CD4-positive, alpha-beta T cell (primary cell): ENCODE measurements around the gene UBR3. TPM values are rescaled to one million over a fixed set of nuclear protein-coding genes. Genes with fewer than 3 reads are reported as not detected.

ENCODE experiments used
- ATAC-seq: fragments of 200-7000 bp; cut with Tn5 transposase; one replicate; pipeline ENCODE4 v1.10.0; 2022; ENCODE audit warnings: mild to moderate bottlenecking; ENCODE audit not compliant: poor library complexity
- CTCF ChIA-PET: fragments of 350-600 bp; sonication (Branson Sonifier 250); formaldehyde crosslinking; loops from one replicate; lab custom pipeline; 2021; ENCODE audit warnings: antibody characterized with exemption, inconsistent platforms; lab: Charles Lee
- POLR2A ChIA-PET: fragments of 350-600 bp; sonication (Branson Sonifier 250); formaldehyde crosslinking; loops from one replicate; lab custom pipeline; 2021; ENCODE audit warnings: antibody characterized with exemption, inconsistent platforms; lab: Charles Lee
- DNase-seq, 14 experiments: peaks; one replicate each; pipeline ENCODE4 v3.0.0-alpha.2; 2013 to 2020; ENCODE audit warnings: mixed read lengths in 2 of 14
- H3K27ac ChIP-seq, 2 donors: one replicate each; pipeline versions ENCODE4 v1.5.1 to v1.7.0; 2013; ENCODE audit warnings: low read length in 2 of 2, low read depth in 1 of 2, mild to moderate bottlenecking in 1 of 2
- H3K27me3 ChIP-seq, 2 experiments: 1 replicate in 1 of 2; 2 replicates in 1 of 2; pipeline versions ENCODE4 v1.6.1 to v1.7.0; 2013; ENCODE audit warnings: low read length in 2 of 2, control low read depth in 1 of 2, mild to moderate bottlenecking in 1 of 2, moderate library complexity in 1 of 2; ENCODE audit not compliant: insufficient read depth in 2 of 2, control insufficient read depth in 1 of 2
- H3K36me3 ChIP-seq: one replicate; pipeline ENCODE4 v1.6.1; 2013; ENCODE audit warnings: low read length, control low read depth; ENCODE audit not compliant: insufficient read depth
- H3K4me1 ChIP-seq: one replicate; pipeline ENCODE4 v1.6.1; 2013; ENCODE audit warnings: low read length, control low read depth; ENCODE audit not compliant: insufficient read depth
- H3K4me3 ChIP-seq: one replicate; pipeline ENCODE4 v1.5.1; 2013; ENCODE audit warnings: mild to moderate bottlenecking, low read length, moderate library complexity
- H3K9me3 ChIP-seq, 2 experiments: 1 replicate in 1 of 2; 2 replicates in 1 of 2; pipeline versions ENCODE4 v1.6.1 to v1.7.0; 2013; ENCODE audit warnings: low read length in 2 of 2, mild to moderate bottlenecking in 2 of 2, control low read depth in 1 of 2, moderate library complexity in 1 of 2; ENCODE audit not compliant: control insufficient read depth in 1 of 2, insufficient read depth in 1 of 2
- H3K27ac Mint-ChIP-seq: one replicate; pipeline ENCODE4 v1.8.0; 2020; ENCODE audit warnings: mixed read lengths
- H3K27me3 Mint-ChIP-seq: one replicate; pipeline ENCODE4 v1.8.0; 2021; ENCODE audit warnings: mixed read lengths
- H3K36me3 Mint-ChIP-seq: one replicate; pipeline ENCODE4 v1.8.0; 2021; ENCODE audit warnings: low read depth, mixed read lengths
- H3K4me1 Mint-ChIP-seq: one replicate; pipeline ENCODE4 v1.8.0; 2021; ENCODE audit warnings: low read depth, mixed read lengths
- H3K4me3 Mint-ChIP-seq: one replicate; pipeline ENCODE4 v1.8.0; 2020; ENCODE audit warnings: mild to moderate bottlenecking, mixed read lengths
- H3K9me3 Mint-ChIP-seq: one replicate; pipeline ENCODE4 v1.8.0; 2020; ENCODE audit warnings: mixed read lengths
- intact Hi-C, 2 experiments: fragments of 100-400 bp; cut with DNase I in 1 of 2; cut with micrococcal nuclease in 1 of 2; formaldehyde crosslinking; loops; one replicate each; pipeline versions ENCODE4 v1.15.1 to v1.9.0; 2023 to 2025; cut with DNase I, micrococcal nuclease
- total RNA-seq, 174 experiments: library from RNA in 2 of 174; stranded (reverse) in 2 of 174; gene quantifications; one replicate each; pipeline ENCODE4 v1.2.3 and lab custom pipeline; 2021 to 2026
- TF ChIP-seq, protein P1 (sequence below): fragments of 200-600 bp; IDR thresholded peaks from one replicate; pipeline ENCODE4 v1.8.0; 2022; ENCODE audit warnings: antibody characterized with exemption, mild to moderate bottlenecking

UBR3 gene
- total RNA-seq, 2 experiments from 2014 or later, result 32.1 to 35.2 TPM

DNA sequence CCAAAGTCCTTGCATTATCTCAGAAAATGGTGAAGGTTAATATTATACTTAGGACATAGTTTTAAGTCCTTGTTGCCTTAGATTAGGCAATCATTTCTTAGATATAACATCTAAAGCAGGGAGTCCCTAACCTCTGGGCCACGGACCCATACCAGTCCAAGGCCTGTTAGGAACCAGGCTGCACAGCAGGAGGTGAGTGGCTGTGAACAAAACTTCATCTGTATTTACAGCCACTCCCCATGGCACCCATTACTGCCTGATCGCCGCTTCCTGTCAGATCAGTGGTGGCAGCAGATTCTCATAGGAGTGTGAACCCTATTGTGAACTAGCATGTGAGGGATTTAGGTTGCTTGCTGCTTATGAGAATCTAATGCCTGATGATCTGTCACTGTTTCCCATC, 264.2 kb downstream of the UBR3 start:
- H3K36me3 ChIP-seq, result no peaks in the 10 kb centered on the region
- no peak overlapping the region for H3K27ac Mint-ChIP-seq
- peaks cover 15% of the 10 kb centered on the region for H3K9me3 Mint-ChIP-seq
- H3K27me3 Mint-ChIP-seq, result no peaks in the 10 kb centered on the region
- no peak overlapping the region for H3K27ac ChIP-seq
- H3K9me3 ChIP-seq, result peaks cover 0 to 14% of the 10 kb centered on the region in 2 experiments
- DNase-seq (no peak), ATAC-seq (no peak)
- no peaks in the 10 kb centered on the region for H3K36me3 Mint-ChIP-seq
- intact Hi-C loops, result no loop called here
- no peak overlapping the region for H3K4me3 Mint-ChIP-seq
- ChIA-PET CTCF (no interaction called here), POLR2A (no interaction called here)
- TF ChIP-seq, protein P1, sequence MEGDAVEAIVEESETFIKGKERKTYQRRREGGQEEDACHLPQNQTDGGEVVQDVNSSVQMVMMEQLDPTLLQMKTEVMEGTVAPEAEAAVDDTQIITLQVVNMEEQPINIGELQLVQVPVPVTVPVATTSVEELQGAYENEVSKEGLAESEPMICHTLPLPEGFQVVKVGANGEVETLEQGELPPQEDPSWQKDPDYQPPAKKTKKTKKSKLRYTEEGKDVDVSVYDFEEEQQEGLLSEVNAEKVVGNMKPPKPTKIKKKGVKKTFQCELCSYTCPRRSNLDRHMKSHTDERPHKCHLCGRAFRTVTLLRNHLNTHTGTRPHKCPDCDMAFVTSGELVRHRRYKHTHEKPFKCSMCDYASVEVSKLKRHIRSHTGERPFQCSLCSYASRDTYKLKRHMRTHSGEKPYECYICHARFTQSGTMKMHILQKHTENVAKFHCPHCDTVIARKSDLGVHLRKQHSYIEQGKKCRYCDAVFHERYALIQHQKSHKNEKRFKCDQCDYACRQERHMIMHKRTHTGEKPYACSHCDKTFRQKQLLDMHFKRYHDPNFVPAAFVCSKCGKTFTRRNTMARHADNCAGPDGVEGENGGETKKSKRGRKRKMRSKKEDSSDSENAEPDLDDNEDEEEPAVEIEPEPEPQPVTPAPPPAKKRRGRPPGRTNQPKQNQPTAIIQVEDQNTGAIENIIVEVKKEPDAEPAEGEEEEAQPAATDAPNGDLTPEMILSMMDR, result no peak
- no peak overlapping the region for H3K4me3 ChIP-seq
- no peaks in the 10 kb centered on the region for H3K4me1 Mint-ChIP-seq
- H3K27me3 ChIP-seq, result no peaks in the 10 kb centered on the region
- H3K4me1 ChIP-seq, result no peaks in the 10 kb centered on the region

DNA sequence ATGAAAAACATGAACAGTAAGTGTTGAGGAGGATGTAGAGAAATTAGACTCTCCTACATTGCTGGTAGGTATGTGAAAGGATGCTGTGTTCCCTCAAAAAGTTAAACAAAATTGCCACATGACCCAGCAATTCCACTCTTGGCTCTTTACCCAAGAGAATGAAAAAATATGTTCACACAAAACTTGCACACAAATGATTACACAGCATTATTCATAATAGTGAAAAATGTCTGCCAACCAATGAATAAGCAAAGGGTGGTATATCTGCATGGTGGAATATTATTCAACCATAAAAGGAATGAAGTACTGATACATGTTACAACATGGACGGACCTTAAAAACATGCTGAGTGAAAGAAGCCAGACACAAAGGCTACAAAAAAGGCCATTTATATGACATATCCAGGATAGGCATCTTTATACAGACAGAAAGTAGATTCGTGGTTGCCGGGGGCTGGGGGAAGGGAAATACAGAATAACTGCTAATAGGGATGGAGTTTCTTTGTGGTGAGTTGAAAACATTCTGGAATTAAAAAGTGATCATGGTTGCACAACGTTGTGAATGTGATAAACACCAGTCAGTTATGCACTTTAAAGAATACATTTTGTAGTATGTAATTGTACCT, 265.3 kb downstream of the UBR3 start:
- Histone ChIP-seq H3K27me3 (no peaks in the 10 kb centered on the region), H3K27ac (no peak overlapping the region), H3K4me3 (no peak overlapping the region), H3K4me1 (no peaks in the 10 kb centered on the region), H3K9me3 (peaks cover 3 to 23% of the 10 kb centered on the region in 2 experiments), H3K36me3 (no peaks in the 10 kb centered on the region)
- DNase-seq, result no peak
- Mint-ChIP-seq H3K4me3 (no peak overlapping the region), H3K4me1 (no peaks in the 10 kb centered on the region), H3K9me3 (peaks cover 15% of the 10 kb centered on the region), H3K36me3 (no peaks in the 10 kb centered on the region), H3K27me3 (no peaks in the 10 kb centered on the region), H3K27ac (no peak overlapping the region)
- no peak for ATAC-seq
- ChIA-PET POLR2A (no interaction called here), CTCF (no interaction called here)
- intact Hi-C loops, result no loop called here
- TF ChIP-seq, protein P1, result no peak

- no peaks in the 10 kb centered on the region for H3K4me1 Mint-ChIP-seq
- H3K27ac Mint-ChIP-seq, result no peak overlapping the region
- CTCF ChIA-PET, result no interaction called here
Observed at GRCh38 chr2:170095380-170095779, 268.1 kb downstream of the UBR3 start.

More at GRCh38 chr2:170095380-170095779, 268.1 kb downstream of the UBR3 start:
- no peak overlapping the region for H3K4me3 Mint-ChIP-seq
- no peaks in the 10 kb centered on the region for H3K27me3 ChIP-seq
- TF ChIP-seq, protein P1, result no peak
- H3K9me3 Mint-ChIP-seq, result peaks cover 15% of the 10 kb centered on the region
- no peak overlapping the region for H3K27ac ChIP-seq
- POLR2A ChIA-PET, result no interaction called here
- H3K27me3 Mint-ChIP-seq, result peaks cover 10% of the 10 kb centered on the region
- no peaks in the 10 kb centered on the region for H3K4me1 ChIP-seq
- ATAC-seq (no peak), DNase-seq (no peak)
- H3K36me3 Mint-ChIP-seq, result no peaks in the 10 kb centered on the region
- no peak overlapping the region for H3K4me3 ChIP-seq
- H3K9me3 ChIP-seq, result peaks cover 3 to 23% of the 10 kb centered on the region in 2 experiments
- intact Hi-C loops, result no loop called here
- H3K36me3 ChIP-seq, result no peaks in the 10 kb centered on the region
